Measurements from ENCODE around the gene CCDC157. TPM values are rescaled to one million over a fixed set of nuclear protein-coding genes. Genes with fewer than 3 reads are reported as not detected.
"Not testable (repeated sequence)": the region's sequence is repeated elsewhere in the genome, so short reads cannot be mapped to it uniquely, and the experiment has no call there.

The CCDC157 gene
- total RNA-seq, 2 donors from 2014 or later: 0.65 to 0.84 TPM

- peak; percentile 19 to 63 for ATAC-seq
- peak; percentile 53 for DNase-seq
- intact Hi-C loops (cut with DNase I): loop anchor here in 1 of 2 donors (5.0 kb wide), 1 partner anchor 33 kb away; no protein-coding TSS in a partner anchor
Measured at GRCh38 chr22:30325065-30325720, 31.6 kb upstream of the CCDC157 start.

GRCh38 chr22:30325724-30326254 is 31.0 kb upstream of the CCDC157 start:
- ATAC-seq: no peak
- intact Hi-C loops (cut with DNase I): loop anchor here in 1 of 2 donors (5.0 kb wide), 1 partner anchor 33 kb away; no protein-coding TSS in a partner anchor
- no peak for DNase-seq

GRCh38 chr22:30326255-30326705 is 30.5 kb upstream of the CCDC157 start:
- intact Hi-C loops (cut with DNase I): loop anchor here in 1 of 2 donors (5.0 kb wide), 1 partner anchor 34 kb away; no protein-coding TSS in a partner anchor
- DNase-seq (peak; percentile 55), ATAC-seq (peak; percentile 68 to 73)

- DNase-seq (peak; percentile 92), ATAC-seq (peak; percentile 95 to 96)
- intact Hi-C loops (cut with DNase I): loop anchor here in 1 of 2 donors (5.0 kb wide), 1 partner anchor 35 kb away; no protein-coding TSS in a partner anchor
Measured at GRCh38 chr22:30326706-30327362, 30.0 kb upstream of the CCDC157 start, which contains the start of gene TBC1D10A. TSS of gene TBC1D10A (minus strand) at chr22:30326941. CDS start at chr22:30326881, 60 bp downstream.

DNA sequence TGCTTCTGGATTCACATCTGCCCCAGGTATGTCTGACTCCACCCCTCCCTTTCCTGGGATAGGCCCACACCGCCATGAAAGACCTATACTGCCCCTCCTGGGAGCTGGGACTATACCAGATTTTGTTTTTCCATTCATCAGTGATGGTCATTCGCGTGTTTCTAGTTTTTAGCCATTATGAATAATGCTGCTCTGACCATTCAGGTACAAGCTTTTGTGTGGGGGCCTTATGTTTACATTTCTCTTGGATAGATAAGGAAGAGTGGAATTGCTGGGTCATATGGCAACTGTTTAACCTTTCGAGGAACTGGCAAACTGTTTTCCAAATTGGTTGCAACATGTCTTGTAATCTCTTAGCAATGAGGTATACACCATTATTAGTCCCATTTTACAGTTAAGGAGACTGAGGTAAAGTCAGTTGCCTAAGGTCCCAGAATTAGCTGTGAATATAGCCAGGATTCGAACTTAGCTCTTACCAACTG is 28.9 kb upstream of the CCDC157 start:
- no peak for ATAC-seq
- intact Hi-C loops (cut with DNase I): loop anchor here in 1 of 2 donors (5.0 kb wide), 1 partner anchor 36 kb away; no protein-coding TSS in a partner anchor
- DNase-seq: no peak

- intact Hi-C loops (cut with DNase I): loop anchor here in 1 of 2 donors (5.0 kb wide), 1 partner anchor 36 kb away; no protein-coding TSS in a partner anchor
- no peak for ATAC-seq
- DNase-seq: no peak
Measured at GRCh38 chr22:30328466-30329049, 28.2 kb upstream of the CCDC157 start.

DNA sequence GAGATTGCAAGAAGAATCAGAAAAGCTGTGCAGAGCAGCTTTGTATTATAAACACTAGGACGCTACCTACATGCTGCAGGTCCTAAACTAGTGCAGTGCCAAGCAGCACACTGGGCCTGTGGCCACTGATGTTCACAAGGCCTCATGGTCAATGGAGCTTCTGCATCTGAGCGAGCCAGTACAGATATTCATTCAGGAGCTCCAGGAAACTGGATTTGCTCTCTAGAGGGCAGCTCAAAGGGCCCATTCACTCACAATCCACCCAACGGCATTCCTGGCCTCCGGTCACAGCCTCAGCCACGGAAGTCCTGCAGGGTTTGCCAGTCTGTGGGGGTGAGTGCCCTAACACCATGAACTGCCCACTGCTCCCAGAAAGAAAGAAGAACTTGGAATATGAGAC is 24.3 kb upstream of the CCDC157 start:
- intact Hi-C loops (cut with DNase I): no loop called here

GRCh38 chr22:30332994-30333706 is 23.7 kb upstream of the CCDC157 start:
- no peak for ATAC-seq
- DNase-seq: no peak
- intact Hi-C loops (cut with DNase I): no loop called here

More for the DNA sequence above, 24.3 kb upstream of the CCDC157 start:
- DNase-seq (no peak), ATAC-seq (no peak)

DNA sequence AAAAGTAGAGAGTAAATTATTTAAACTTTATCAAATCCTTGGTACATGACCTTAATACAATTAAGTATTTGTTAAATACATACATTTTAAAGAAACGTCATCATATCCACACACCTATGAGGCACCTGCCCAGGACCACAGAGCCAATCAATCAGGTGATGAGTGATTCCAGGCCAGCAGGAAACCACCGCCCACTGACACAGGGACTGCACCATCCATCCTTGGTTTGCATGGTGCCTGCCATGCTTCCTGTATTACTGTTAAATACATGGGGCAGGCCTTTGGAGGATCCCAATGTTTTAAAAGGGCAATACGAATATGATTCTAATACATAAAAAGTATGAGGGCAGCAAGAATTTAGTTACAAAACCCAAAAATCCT is 23.1 kb upstream of the CCDC157 start:
- DNase-seq (no peak), ATAC-seq (no peak)
- intact Hi-C loops (cut with DNase I): no loop called here

DNA sequence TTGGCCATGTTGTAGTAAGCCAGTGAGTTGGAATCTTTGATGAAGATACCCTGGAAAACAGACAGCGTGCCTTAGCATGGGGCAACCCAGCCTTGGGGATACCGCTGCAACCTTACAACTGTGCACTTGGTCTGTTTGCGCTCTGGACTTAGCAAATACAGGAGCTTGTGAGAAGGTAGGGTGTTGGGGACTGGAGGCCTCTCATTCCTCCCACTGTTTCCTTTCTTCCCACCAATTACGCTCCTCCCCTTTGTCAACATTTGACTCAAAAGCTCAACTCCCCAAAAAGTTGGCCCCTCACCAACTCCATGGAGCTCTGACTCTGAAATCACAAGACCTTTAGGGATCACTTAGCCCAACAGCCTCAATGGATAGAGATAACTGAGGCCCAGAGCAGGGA is 22.2 kb upstream of the CCDC157 start:
- intact Hi-C loops (cut with DNase I): no loop called here
- DNase-seq: no peak
- no peak for ATAC-seq

DNA sequence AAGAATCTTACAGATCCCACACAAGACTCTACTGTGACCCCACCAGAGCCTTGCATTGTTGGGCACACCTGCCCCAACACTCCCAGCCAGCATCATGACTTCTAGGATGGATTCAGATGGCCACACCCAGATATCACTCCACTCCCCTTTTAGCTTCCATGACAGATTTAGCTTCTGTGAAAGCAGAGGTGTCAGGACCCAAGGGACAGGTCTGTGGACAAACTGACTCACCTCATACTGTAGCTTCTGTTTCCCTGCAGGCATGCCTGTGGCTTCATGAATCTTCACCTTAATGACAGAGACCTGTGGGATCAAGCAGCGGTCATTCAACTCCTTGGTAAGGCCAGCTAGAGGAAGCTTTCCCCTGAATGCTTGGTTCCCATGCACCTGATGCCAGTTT is 21.6 kb upstream of the CCDC157 start:
- no peak for DNase-seq
- ATAC-seq: no peak
- intact Hi-C loops (cut with DNase I): no loop called here

DNA sequence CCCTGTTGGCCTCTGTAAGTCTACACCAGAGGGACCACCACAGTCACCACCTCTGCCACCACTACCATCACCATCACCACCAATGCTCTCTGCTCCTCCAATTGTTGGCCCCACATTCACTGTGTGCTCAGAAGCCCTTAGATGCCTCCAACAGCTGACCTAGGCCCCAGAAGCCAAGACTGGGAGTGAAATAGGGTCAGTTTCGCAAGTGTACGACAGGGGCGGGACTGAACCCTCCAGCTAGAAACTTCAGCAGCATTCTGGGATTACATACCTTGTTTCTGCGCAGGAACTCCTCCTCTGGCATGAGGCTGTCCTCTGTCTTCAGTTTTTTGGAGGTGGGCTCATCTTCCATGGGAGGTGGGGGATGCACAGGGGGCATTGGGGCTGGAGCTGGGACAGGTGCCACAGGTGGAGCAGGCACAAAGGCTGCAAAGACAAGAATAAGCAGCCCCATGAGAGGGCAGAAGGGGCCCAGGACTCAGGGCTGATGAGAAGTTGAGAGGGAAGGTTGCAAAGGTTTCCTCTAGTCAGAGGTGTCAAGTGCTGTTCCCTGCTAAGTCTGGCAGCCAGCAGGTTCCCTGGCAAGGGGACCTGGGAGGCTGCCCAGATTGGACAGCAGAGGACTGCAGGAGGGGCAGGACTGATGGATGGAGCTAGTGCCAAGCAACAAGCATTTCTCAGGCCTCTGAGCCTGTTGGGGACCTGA is 19.9 kb upstream of the CCDC157 start:
- ATAC-seq: peak; percentile 70 to 79
- peak; percentile 65 for DNase-seq
- intact Hi-C loops (cut with DNase I): no loop called here

DNA sequence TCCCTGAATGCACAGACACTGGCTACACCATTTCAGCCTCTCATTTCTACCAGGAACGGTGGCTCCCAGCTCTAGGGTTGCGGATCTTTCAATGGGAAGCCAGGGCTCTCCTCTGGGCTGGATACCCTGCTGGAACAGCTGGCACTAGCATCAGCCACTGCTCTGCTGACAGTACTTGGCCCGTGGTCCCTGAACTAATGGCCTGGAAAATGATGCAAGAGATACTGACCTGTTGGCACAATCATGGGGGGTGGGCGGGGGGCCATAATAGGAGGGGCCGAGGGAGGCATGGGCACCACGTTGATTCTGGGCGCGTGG is 19.4 kb upstream of the CCDC157 start:
- ATAC-seq: peak in 1 of 2 donors; percentile 12
- intact Hi-C loops (cut with DNase I): no loop called here
- no peak for DNase-seq

DNA sequence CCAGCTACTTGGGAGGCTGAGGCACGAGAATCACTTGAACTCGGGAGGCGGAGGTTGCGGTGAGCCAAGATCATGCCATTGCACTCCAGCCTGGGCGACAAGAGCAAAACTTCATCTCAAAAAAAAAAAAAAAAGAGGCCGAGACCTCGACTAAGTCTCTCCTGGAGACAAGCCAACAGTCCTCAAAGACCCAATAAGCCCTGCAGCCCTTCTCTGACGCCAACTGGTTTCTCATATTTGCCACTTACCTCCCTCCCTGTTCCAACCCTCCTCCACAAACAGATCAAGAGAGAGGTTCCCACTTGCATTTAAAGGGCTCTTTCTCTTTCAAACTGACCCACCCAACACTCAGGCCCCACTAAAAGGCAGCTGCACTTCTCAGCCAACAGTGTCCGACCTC is 18.5 kb upstream of the CCDC157 start:
- ATAC-seq; DNase-seq; intact Hi-C loops (cut with DNase I): not testable (repeated sequence)

GRCh38 chr22:30338802-30339201 is 18.0 kb upstream of the CCDC157 start:
- intact Hi-C loops (cut with DNase I): no loop called here
- ATAC-seq (no peak), DNase-seq (no peak)

DNA sequence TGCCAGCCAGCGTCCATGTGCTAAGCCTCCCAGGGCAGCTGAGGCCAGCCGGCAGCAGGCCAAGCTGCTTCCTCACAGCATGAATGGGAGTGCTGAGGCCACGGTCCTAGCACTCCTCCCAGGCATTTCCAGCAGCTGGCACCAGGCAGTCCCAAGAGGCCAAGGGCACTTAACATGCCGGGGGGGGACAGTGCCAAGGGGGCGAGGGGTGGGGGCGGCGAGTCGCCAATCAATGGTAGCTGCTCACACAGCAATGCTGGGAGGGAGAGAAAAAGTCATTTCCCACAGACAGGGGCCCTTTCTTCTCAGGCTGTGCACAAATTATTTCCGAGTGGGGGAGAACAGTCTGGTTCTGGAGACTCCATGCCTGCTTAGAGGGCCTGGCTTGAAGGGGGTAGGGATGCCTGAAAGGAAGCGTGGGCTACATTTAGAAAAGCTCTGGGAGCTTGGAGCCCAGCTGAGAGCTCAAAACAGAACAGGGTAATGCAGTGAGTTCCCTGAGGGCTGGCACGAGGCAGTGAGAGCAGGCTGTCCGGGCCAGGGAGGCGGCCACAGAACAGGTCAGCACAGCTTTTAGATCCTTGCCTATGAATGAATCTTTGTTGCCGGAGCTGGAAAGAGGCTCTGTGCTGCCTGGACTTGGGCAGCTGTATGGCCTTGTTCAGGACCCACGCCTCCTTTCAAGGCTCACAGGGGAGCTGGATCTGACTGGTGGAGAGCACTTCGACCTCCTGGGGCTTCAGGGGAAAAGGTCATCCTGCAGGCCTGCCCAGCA is 15.7 kb upstream of the CCDC157 start:
- peak; percentile 65 for DNase-seq
- ATAC-seq: peak; percentile 81 to 88
- intact Hi-C loops (cut with DNase I): no loop called here

DNA sequence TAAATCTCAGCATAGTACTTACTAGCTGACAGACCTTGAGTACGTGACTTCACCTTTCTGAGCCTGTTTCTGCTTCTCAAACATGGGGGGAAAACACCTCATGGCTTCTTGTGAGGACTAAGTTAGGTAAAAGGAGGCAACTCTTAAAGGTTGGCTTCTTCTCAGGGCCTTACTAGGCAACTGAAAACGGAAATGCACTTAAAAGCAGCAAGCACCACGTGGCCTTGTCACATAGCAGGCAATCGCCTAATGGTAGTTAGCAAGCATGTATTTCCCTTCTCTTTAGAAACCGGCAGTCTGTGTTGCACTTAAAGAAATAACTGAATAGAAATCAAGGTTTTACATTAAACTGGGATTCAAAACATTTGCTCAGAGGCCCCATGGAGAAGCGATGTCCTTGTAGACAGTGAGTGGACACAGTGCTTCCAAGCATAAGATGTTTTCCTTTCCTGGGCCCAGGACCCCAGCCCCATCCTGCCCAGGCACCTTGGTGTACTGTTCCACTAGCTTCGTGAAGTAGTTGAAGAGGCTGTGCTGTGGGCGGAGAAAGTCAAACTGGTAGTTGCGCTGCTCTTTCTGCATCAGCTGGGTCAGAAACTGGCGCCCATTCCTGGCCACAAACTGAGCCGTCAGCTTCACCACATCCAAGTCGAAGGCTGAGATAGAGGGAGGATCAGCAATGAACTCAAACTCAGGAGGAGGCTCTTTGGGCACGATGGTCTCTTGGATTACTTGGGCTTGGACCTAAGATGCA is 12.2 kb upstream of the CCDC157 start:
- intact Hi-C loops (cut with DNase I): no loop called here
- ATAC-seq: no peak
- DNase-seq: no peak
